Lung (tissue), 12 donors: ENCODE results near the gene TENM4. TPM values are rescaled to one million over a fixed set of nuclear protein-coding genes. Genes with fewer than 3 reads are reported as not detected.

Source experiments
- ATAC-seq: fragments of 200-7000 bp; cut with Tn5 transposase; one replicate; pipeline ENCODE4 v1.9.1; 2020; ENCODE audit warnings: moderate number of reproducible peaks; ENCODE audit not compliant: insufficient read depth, low FRiP score
- DNase-seq, 3 donors: peaks; one replicate each; pipeline ENCODE4 v3.0.0-alpha.2; 2013 to 2017
- H3K27ac ChIP-seq, 2 donors: one replicate each; pipeline ENCODE4 v1.5.1; 2013; ENCODE audit warnings: mild to moderate bottlenecking in 2 of 2, moderate library complexity in 2 of 2, control low read depth in 1 of 2, inconsistent platforms in 1 of 2, low read depth in 1 of 2, low read length in 1 of 2
- H3K27me3 ChIP-seq, 3 donors: one replicate each; pipeline ENCODE4 v1.5.1; 2013; ENCODE audit warnings: low read length in 2 of 3; ENCODE audit not compliant: control insufficient read depth in 3 of 3, insufficient read depth in 3 of 3
- H3K36me3 ChIP-seq, 4 donors: one replicate each; pipeline ENCODE4 v1.5.1; 2013; ENCODE audit warnings: low read length in 4 of 4, mild to moderate bottlenecking in 1 of 4, moderate library complexity in 1 of 4; ENCODE audit not compliant: control insufficient read depth in 4 of 4, insufficient read depth in 4 of 4
- H3K4me1 ChIP-seq, 5 donors: one replicate each; pipeline ENCODE4 v1.5.1; 2013; ENCODE audit warnings: low read length in 5 of 5, mild to moderate bottlenecking in 2 of 5, moderate library complexity in 1 of 5; ENCODE audit not compliant: control insufficient read depth in 5 of 5, insufficient read depth in 5 of 5
- H3K4me3 ChIP-seq: one replicate; pipeline ENCODE4 v1.5.1; 2013; ENCODE audit warnings: mild to moderate bottlenecking, control low read depth, moderate library complexity
- H3K9ac ChIP-seq, 2 donors: one replicate each; pipeline ENCODE4 v1.5.1; 2013; ENCODE audit warnings: low read length in 2 of 2, control low read depth in 1 of 2; ENCODE audit not compliant: insufficient read depth in 1 of 2
- H3K9me3 ChIP-seq, 4 donors: one replicate each; pipeline ENCODE4 v1.5.1; 2013; ENCODE audit warnings: low read length in 3 of 4, mild to moderate bottlenecking in 1 of 4, moderate library complexity in 1 of 4; ENCODE audit not compliant: control insufficient read depth in 4 of 4, insufficient read depth in 3 of 4
- CTCF ChIP-seq: IDR thresholded peaks from 2 replicates; pipeline ENCODE4 v1.5.1; 2012; ENCODE audit warnings: mild to moderate bottlenecking; ENCODE audit errors: control extremely low read depth, extremely low read depth
- WGBS, 2 donors: extraction: QIAGEN DNeasy Blood & Tissue Kit; methylation state at CpG; one replicate each; pipeline ENCODE4 v1.1.7; 2013; 5-methylcytosine and 5-hydroxymethylcytosine counted together
- polyA plus RNA-seq, 2 donors: library from polyadenylated mRNA; stranded (reverse); fragments of 200-250 nt; gene quantifications; one replicate each; pipeline ENCODE4 v1.2.1, GENCODE V29; 2013
- total RNA-seq, 2 donors: library from RNA; depleted of rRNA in 1 of 2; stranded (reverse); fragments of >200 nt in 1 of 2; gene quantifications; one replicate each; pipeline ENCODE4 v1.2.1, GENCODE V29; 2014 to 2021
- donor health status: control.
- donor health status: control.
- donor health status: Bipolar disorder and iron deficiency.
- donor health status: healthy.
- donor health status: DM: yes; HTN: yes; CAD: no.

TENM4 gene
- total and polyA plus RNA-seq, 4 donors: 0.28 to 16.4 (median 3.2) TPM

GRCh38 chr11:78782725-78783124, 658.1 kb downstream of the TENM4 start:
- Histone ChIP-seq H3K27ac (no peak overlapping the region), H3K4me3 (no peak overlapping the region), H3K4me1 (peaks cover 0 to 2% (median 0%) of the 10 kb centered on the region in 5 donors), H3K27me3 (no peaks in the 10 kb centered on the region), H3K36me3 (no peaks in the 10 kb centered on the region), H3K9me3 (no peaks in the 10 kb centered on the region), H3K9ac (no peak overlapping the region)
- DNase-seq (no peak), ATAC-seq (no peak)
- TF ChIP-seq CTCF: no peak
- WGBS, 2 donors: 98% methylated on average over 2 of the region's 2 CpGs

GRCh38 chr11:78780889-78781288, 659.9 kb downstream of the TENM4 start:
- Histone ChIP-seq H3K9ac (no peak overlapping the region), H3K4me3 (no peak overlapping the region), H3K9me3 (no peaks in the 10 kb centered on the region), H3K27me3 (no peaks in the 10 kb centered on the region), H3K36me3 (no peaks in the 10 kb centered on the region), H3K4me1 (peaks cover 0 to 2% (median 0%) of the 10 kb centered on the region in 5 donors), H3K27ac (no peak overlapping the region)
- no peak for ATAC-seq
- no peak for TF ChIP-seq CTCF
- DNase-seq: no peak
- WGBS, 2 donors: 70 to 87% methylated on average over 3 of the region's 3 CpGs

GRCh38 chr11:78773492-78773891, 667.3 kb downstream of the TENM4 start:
- ATAC-seq (no peak), DNase-seq (no peak)
- Histone ChIP-seq H3K36me3 (no peaks in the 10 kb centered on the region), H3K4me1 (peaks cover 0 to 7% (median 0%) of the 10 kb centered on the region in 5 donors), H3K9ac (no peak overlapping the region), H3K9me3 (no peaks in the 10 kb centered on the region), H3K4me3 (no peak overlapping the region), H3K27me3 (no peaks in the 10 kb centered on the region), H3K27ac (no peak overlapping the region)
- no peak for TF ChIP-seq CTCF
- WGBS, 2 donors: 77 to 83% methylated on average over 2 of the region's 2 CpGs

GRCh38 chr11:78773077-78773476, 667.8 kb downstream of the TENM4 start:
- WGBS, 2 donors: 60 to 73% methylated on average over 5 of the region's 5 CpGs
- Histone ChIP-seq H3K27ac (no peak overlapping the region), H3K4me3 (no peak overlapping the region), H3K4me1 (peaks cover 0 to 7% (median 0%) of the 10 kb centered on the region in 5 donors), H3K27me3 (no peaks in the 10 kb centered on the region), H3K9me3 (peaks cover 0 to under 1% (median 0%) of the 10 kb centered on the region in 4 donors), H3K9ac (no peak overlapping the region), H3K36me3 (no peaks in the 10 kb centered on the region)
- DNase-seq (no peak), ATAC-seq (peak; percentile 59)
- no peak for TF ChIP-seq CTCF
